Epithelial cell of prostate (primary cell): ENCODE measurements around the gene TUBB1.

Experiments
- DNase-seq: peaks from one replicate; pipeline ENCODE4 v3.0.0-alpha.2; 2011; ENCODE audit warnings: low read depth, low spot score
- H3K27ac ChIP-seq: fragments of 450-650 bp; 2 replicates; pipeline ENCODE4 v1.5.1; 2017; ENCODE audit warnings: mild to moderate bottlenecking

TUBB1 gene

DNA sequence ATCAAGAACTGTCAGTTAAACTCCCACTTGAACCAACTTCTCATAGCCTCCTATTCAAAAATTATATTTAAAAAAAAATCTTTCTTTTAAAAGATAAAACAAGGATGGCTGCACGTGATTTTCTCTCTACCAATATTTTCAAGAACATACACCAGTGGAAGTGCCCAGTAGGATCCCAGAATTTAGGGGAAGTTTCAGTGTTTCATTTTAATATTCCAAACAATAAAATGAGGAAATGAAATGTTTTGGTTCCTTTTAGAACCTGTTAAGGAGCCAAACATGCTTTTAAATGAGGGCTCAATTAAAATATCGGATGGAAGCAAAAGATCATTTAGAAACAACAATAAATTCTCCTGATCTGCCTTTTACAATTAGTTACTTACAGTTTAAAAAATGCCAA, 49.8 kb downstream of the TUBB1 start:
- no peak for DNase-seq
- no peak overlapping the region for H3K27ac ChIP-seq

DNA sequence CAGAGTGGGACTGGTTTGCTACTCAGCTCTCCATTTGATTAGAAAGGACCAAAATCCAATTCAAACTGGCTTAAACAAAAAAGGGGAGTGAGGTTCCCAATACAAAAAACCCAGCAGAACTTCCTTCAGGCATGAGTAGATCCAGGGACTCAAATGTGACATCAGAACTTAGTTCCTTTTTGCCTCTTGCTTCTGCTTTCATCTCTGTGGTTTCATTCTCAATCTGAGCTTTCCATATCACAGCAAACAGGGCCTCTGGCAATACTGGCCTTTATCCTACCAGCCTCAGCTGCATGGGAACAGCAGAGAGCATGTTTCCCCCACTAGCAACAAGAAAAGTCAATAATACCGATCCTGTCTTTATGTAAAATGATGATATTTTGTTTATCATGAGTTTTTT, 52.0 kb downstream of the TUBB1 start:
- no peak for DNase-seq
- H3K27ac ChIP-seq = no peak overlapping the region

DNA sequence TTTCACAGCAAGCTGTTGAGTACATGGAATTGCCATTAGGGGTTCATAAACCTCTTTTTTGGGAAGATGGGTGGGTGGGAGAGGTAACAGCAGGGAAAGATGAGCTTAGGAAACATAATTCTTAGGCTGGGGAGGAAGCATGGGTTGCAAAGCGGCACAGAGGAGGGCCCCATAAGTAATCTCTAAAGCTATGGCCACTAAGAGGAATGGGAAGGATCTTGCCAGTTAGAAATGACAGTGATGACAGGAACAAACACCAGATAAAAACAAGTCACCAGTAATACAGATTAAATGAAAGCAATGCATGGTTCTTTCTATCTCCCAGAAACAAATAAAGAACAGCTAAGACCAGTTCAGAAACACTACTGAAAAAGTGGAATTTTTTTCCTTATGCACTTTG, 54.4 kb downstream of the TUBB1 start:
- H3K27ac ChIP-seq = no peak overlapping the region
- no peak for DNase-seq

DNA sequence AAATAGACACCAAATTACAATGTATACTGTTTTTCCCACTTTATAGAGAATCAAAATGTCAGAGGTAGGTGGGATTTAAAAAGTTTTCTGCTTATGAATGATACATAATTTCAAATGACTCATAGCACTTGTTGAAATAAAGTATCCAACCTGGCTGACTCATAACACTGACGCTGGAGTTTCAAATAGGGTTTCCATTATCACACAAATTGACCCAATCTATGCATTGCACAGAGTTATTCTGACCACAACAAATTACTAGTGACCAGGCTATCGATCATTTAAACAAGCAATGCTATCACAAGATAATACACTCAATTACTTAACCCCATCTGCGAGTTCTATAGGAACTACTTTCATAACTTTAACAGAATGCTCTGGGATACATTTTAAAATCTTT, 55.2 kb downstream of the TUBB1 start:
- no peak overlapping the region for H3K27ac ChIP-seq
- DNase-seq = no peak

GRCh38 chr20:59075934-59076508, 56.8 kb downstream of the TUBB1 start:
- H3K27ac ChIP-seq = no peak overlapping the region
- DNase-seq = no peak
